SK-N-SH treated with all-trans-retinoic acid at 6 μM for 48 hours (cell line): ENCODE measurements around the gene CORO1C.

Experiments
- ARNTL ChIP-seq: fragments of 450-650 bp; formaldehyde crosslinking; IDR thresholded peaks from 2 replicates; pipeline ENCODE4 v1.5.0; 2020; ENCODE audit warnings: low read depth, mild to moderate bottlenecking, moderate library complexity, borderline replicate concordance
- BACH2 ChIP-seq: fragments of 250-450 bp; sonication (Bioruptor Pico); IDR thresholded peaks from 2 replicates; pipeline ENCODE4 v1.9.0; 2021; ENCODE audit warnings: mild to moderate bottlenecking, borderline replicate concordance
- CREB5 ChIP-seq: fragments of 250-450 bp; sonication (Bioruptor Pico); IDR thresholded peaks from 2 replicates; pipeline ENCODE4 v1.5.1; 2020; ENCODE audit warnings: low read depth, mild to moderate bottlenecking, moderate library complexity
- GLIS3 ChIP-seq: fragments of 250-450 bp; sonication (Bioruptor Pico); IDR thresholded peaks from 2 replicates; pipeline ENCODE4 v1.5.0; 2020; ENCODE audit warnings: mild to moderate bottlenecking, moderate library complexity
- OSR1 ChIP-seq: fragments of 250-450 bp; sonication (Bioruptor Pico); IDR thresholded peaks from 2 replicates; pipeline ENCODE4 v1.8.0; 2022; ENCODE audit warnings: moderate library complexity, mild to moderate bottlenecking, inconsistent platforms
- PATZ1 ChIP-seq: fragments of 250-450 bp; sonication (Bioruptor Pico); IDR thresholded peaks from 2 replicates; pipeline ENCODE4 v1.8.0; 2020; ENCODE audit warnings: mild to moderate bottlenecking, moderate library complexity, borderline replicate concordance
- POU6F1 ChIP-seq: fragments of 250-450 bp; sonication (Bioruptor Pico); IDR thresholded peaks from 2 replicates; pipeline ENCODE4 v1.8.0; 2021; ENCODE audit warnings: low read depth, mild to moderate bottlenecking, moderate library complexity, borderline replicate concordance
- PPARA ChIP-seq: fragments of 250-450 bp; sonication (Bioruptor Pico); IDR thresholded peaks from 2 replicates; pipeline ENCODE4 v1.5.0; 2020; ENCODE audit warnings: mild to moderate bottlenecking, borderline replicate concordance
- RARB ChIP-seq: fragments of 250-450 bp; sonication (Bioruptor Pico); IDR thresholded peaks from 2 replicates; pipeline ENCODE4 v1.8.0; 2021; ENCODE audit warnings: mild to moderate bottlenecking, moderate library complexity
- SNAI2 ChIP-seq: fragments of 250-450 bp; sonication (Bioruptor Pico); IDR thresholded peaks from 2 replicates; pipeline ENCODE4 v1.5.0; 2020; ENCODE audit warnings: mild to moderate bottlenecking, moderate library complexity
- TOX ChIP-seq: fragments of 250-450 bp; sonication (Bioruptor Pico); IDR thresholded peaks from 2 replicates; pipeline ENCODE4 v1.8.0; 2021; ENCODE audit warnings: mild to moderate bottlenecking, moderate library complexity, borderline replicate concordance
- ZFP3 ChIP-seq: fragments of 250-450 bp; sonication (Bioruptor Pico); IDR thresholded peaks from 2 replicates; pipeline ENCODE4 v1.5.0; 2020; ENCODE audit warnings: mild to moderate bottlenecking, moderate library complexity
- ZFP30 ChIP-seq: fragments of 450-650 bp; formaldehyde crosslinking; IDR thresholded peaks from 2 replicates; pipeline ENCODE4 v1.5.0; 2022; ENCODE audit warnings: mild to moderate bottlenecking, moderate library complexity
- ZNF565 ChIP-seq: fragments of 450-650 bp; formaldehyde crosslinking; conservative IDR thresholded peaks from 2 replicates; pipeline ENCODE4 v1.5.0; 2020; ENCODE audit warnings: low read depth, mild to moderate bottlenecking, moderate library complexity

DNA sequence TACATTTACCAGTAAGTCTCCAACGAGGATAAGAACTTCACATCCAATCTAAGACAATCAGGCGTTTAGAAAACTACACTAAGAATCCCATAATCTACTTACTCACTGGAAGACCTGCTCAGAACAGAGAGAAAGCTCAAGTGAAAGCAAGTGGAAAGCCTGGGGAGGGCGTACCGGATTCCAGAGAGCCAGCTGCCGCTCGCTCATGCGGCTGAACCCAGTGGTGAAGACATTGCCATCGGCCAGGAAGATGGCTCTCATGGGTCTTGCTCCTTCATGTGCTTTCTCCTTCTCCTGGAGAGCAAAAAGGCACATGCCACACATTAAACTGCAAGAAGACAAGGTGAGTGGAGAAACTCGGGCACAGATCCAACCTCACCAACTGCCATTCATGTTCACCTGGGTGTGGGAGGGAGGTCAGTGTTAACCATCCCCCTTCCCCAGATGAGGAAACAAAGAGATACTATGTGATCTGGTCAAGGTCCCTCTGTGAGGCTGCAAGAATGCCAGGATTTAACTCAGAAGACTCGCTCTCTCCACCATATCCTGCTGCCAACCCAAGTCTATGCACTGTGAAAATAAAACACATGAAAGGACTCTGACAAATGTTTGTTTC, 74.1 kb downstream of the CORO1C start:
- no peak for TF ChIP-seq ZFP3
- TF ChIP-seq SNAI2, result no peak
- no peak for TF ChIP-seq RARB (CRISPR knock-in tag)
- TF ChIP-seq PPARA (CRISPR knock-in tag), result no peak
- TF ChIP-seq POU6F1 (CRISPR knock-in tag), result no peak
- TF ChIP-seq PATZ1, result no peak
- TF ChIP-seq ARNTL (CRISPR knock-in tag), result no peak
- no peak for TF ChIP-seq OSR1 (CRISPR knock-in tag)
- no peak for TF ChIP-seq ZNF565 (CRISPR knock-in tag)
- TF ChIP-seq GLIS3 (CRISPR knock-in tag), result no peak
- TF ChIP-seq BACH2 (CRISPR knock-in tag), result no peak
- no peak for TF ChIP-seq CREB5
- no peak for TF ChIP-seq TOX
- no peak for TF ChIP-seq ZFP30
